NB4 (cell line): Measurements from ENCODE around the gene ATG9B.

Experiments used
- POLR2A ChIP-seq: IDR thresholded peaks from 2 replicates; pipeline ENCODE4 v1.6.1; 2011; ENCODE audit warnings: mild to moderate bottlenecking; ENCODE audit not compliant: insufficient read length; ENCODE audit errors: extremely low read depth
- TF ChIP-seq, protein P1 (sequence below): IDR thresholded peaks from one replicate; pipeline ENCODE4 v1.5.1; 2012; ENCODE audit warnings: low read depth, low read length

GRCh38 chr7:151066273-151066974 is 42.1 kb upstream of the ATG9B start:
- TF ChIP-seq, protein P1, sequence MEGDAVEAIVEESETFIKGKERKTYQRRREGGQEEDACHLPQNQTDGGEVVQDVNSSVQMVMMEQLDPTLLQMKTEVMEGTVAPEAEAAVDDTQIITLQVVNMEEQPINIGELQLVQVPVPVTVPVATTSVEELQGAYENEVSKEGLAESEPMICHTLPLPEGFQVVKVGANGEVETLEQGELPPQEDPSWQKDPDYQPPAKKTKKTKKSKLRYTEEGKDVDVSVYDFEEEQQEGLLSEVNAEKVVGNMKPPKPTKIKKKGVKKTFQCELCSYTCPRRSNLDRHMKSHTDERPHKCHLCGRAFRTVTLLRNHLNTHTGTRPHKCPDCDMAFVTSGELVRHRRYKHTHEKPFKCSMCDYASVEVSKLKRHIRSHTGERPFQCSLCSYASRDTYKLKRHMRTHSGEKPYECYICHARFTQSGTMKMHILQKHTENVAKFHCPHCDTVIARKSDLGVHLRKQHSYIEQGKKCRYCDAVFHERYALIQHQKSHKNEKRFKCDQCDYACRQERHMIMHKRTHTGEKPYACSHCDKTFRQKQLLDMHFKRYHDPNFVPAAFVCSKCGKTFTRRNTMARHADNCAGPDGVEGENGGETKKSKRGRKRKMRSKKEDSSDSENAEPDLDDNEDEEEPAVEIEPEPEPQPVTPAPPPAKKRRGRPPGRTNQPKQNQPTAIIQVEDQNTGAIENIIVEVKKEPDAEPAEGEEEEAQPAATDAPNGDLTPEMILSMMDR = no peak
- no peak for TF ChIP-seq POLR2A
